ENCODE measurements around the gene NCKAP1.

The NCKAP1 gene

GRCh38 chr2:182885771-182886170 is 152.5 kb downstream of the NCKAP1 start:
- TF ChIP-seq CTCF (IDR thresholded peaks at IDR 0.05): no peak

- TF ChIP-seq CTCF (IDR thresholded peaks at IDR 0.05): no peak
Measured at GRCh38 chr2:182883451-182883850, 154.8 kb downstream of the NCKAP1 start.

GRCh38 chr2:182870227-182870626 is 168.0 kb downstream of the NCKAP1 start:
- peak; percentile 36; the same call in 1 of the 2 replicates for TF ChIP-seq CTCF (IDR thresholded peaks at IDR 0.05)

- TF ChIP-seq CTCF (IDR thresholded peaks at IDR 0.05): no peak
Measured at GRCh38 chr2:182868054-182868796, 170.0 kb downstream of the NCKAP1 start.

- TF ChIP-seq CTCF (IDR thresholded peaks at IDR 0.05): no peak
Measured at GRCh38 chr2:182867426-182868053, 170.7 kb downstream of the NCKAP1 start.

GRCh38 chr2:182866461-182867406 is 171.5 kb downstream of the NCKAP1 start, which contains the start of gene FRZB:
FRZB (minus strand) TSS chr2:182866637; CDS start chr2:182866552, 85 bp downstream.
- TF ChIP-seq CTCF (IDR thresholded peaks at IDR 0.05): no peak

- no peak for TF ChIP-seq CTCF (IDR thresholded peaks at IDR 0.05)
Measured at GRCh38 chr2:182866095-182866460, 172.2 kb downstream of the NCKAP1 start.

All from LNCAP (cell line).